GM23338 (cell line): ENCODE results near the gene KRTAP4-12. TPM values are rescaled to one million over a fixed set of nuclear protein-coding genes. Genes with fewer than 3 reads are reported as not detected.
"Not testable (repeated sequence)": the region's sequence is repeated elsewhere in the genome, so short reads cannot be mapped to it uniquely, and the experiment has no call there.

ENCODE experiments used
- ATAC-seq: fragments of 200-7000 bp; cut with Tn5 transposase; 3 replicates; pipeline ENCODE4 v1.9.1; 2020
- DNase-seq: peaks from one replicate; pipeline ENCODE4 v3.0.0-alpha.2; 2015; ENCODE audit warnings: low spot score
- H2AFZ ChIP-seq: fragments of 200-600 bp; sonication (generic); 2 replicates; pipeline ENCODE4 v1.8.0; 2016; ENCODE audit warnings: antibody characterized with exemption, mild to moderate bottlenecking, moderate library complexity
- H3F3A ChIP-seq: fragments of 200-600 bp; sonication (generic); replicated peaks from 2 replicates; pipeline ENCODE4 v1.8.0; 2017; ENCODE audit warnings: antibody characterized with exemption, mixed run types, low read depth
- H3K27ac ChIP-seq: fragments of 200-600 bp; sonication (generic); 2 replicates; pipeline ENCODE4 v1.6.1; 2016; ENCODE audit warnings: low read depth
- H3K27me3 ChIP-seq: fragments of 200-600 bp; sonication (generic); 2 replicates; pipeline ENCODE4 v1.8.0; 2016; ENCODE audit warnings: mild to moderate bottlenecking, mixed run types, moderate library complexity; ENCODE audit not compliant: insufficient read depth
- H3K36me3 ChIP-seq: fragments of 200-600 bp; sonication (generic); 2 replicates; pipeline ENCODE4 v1.8.0; 2016; ENCODE audit warnings: mild to moderate bottlenecking; ENCODE audit not compliant: insufficient read depth
- H3K4me1 ChIP-seq: fragments of 200-600 bp; sonication (generic); 2 replicates; pipeline ENCODE4 v1.8.0; 2016; ENCODE audit warnings: mild to moderate bottlenecking, moderate library complexity; ENCODE audit not compliant: insufficient read depth
- H3K4me2 ChIP-seq: fragments of 200-600 bp; sonication (generic); 2 replicates; pipeline ENCODE4 v1.7.1; 2017; ENCODE audit warnings: mixed run types
- H3K4me3 ChIP-seq: fragments of 200-600 bp; sonication (generic); 2 replicates; pipeline ENCODE4 v1.6.1; 2016; ENCODE audit warnings: mixed run types
- H3K79me2 ChIP-seq: fragments of 200-600 bp; sonication (generic); replicated peaks from 2 replicates; pipeline ENCODE4 v1.8.0; 2017; ENCODE audit warnings: mild to moderate bottlenecking; ENCODE audit not compliant: insufficient read depth
- H3K9me2 ChIP-seq: fragments of 200-600 bp; sonication (generic); 2 replicates; pipeline ENCODE4 v1.8.0; 2017; ENCODE audit not compliant: insufficient read depth
- H4K20me1 ChIP-seq: fragments of 200-600 bp; sonication (generic); replicated peaks from 2 replicates; pipeline ENCODE4 v1.8.0; 2017; ENCODE audit warnings: mild to moderate bottlenecking; ENCODE audit not compliant: insufficient read depth
- H3K27ac Mint-ChIP-seq: 2 replicates; pipeline ENCODE4 v1.8.0; 2020; ENCODE audit warnings: inconsistent platforms, mild to moderate bottlenecking, moderate library complexity, mixed read lengths
- H3K27me3 Mint-ChIP-seq: 3 replicates; pipeline ENCODE4 v1.8.0; 2022; ENCODE audit warnings: low read depth, mild to moderate bottlenecking, moderate library complexity, mixed read lengths, inconsistent platforms; ENCODE audit not compliant: insufficient read depth, poor library complexity
- H3K36me3 Mint-ChIP-seq: 3 replicates; pipeline ENCODE4 v1.8.0; 2021; ENCODE audit warnings: low read depth, mild to moderate bottlenecking, inconsistent platforms, moderate library complexity, mixed read lengths
- H3K4me1 Mint-ChIP-seq: 3 replicates; pipeline ENCODE4 v1.8.0; 2020; ENCODE audit warnings: mild to moderate bottlenecking, inconsistent platforms, mixed read lengths
- H3K4me3 Mint-ChIP-seq: 3 replicates; pipeline ENCODE4 v1.8.0; 2021; ENCODE audit warnings: moderate library complexity, mild to moderate bottlenecking, inconsistent platforms, mixed read lengths
- H3K9me3 Mint-ChIP-seq: 3 replicates; pipeline ENCODE4 v1.8.0; 2020; ENCODE audit warnings: moderate library complexity, mild to moderate bottlenecking, inconsistent platforms, mixed read lengths
- EZH2phosphoT487 ChIP-seq: fragments of 200-600 bp; sonication (generic); IDR thresholded peaks from one replicate; pipeline ENCODE4 v1.8.1; 2018; ENCODE audit warnings: antibody characterized with exemption; ENCODE audit not compliant: unreplicated experiment
- JUNB ChIP-seq: IDR thresholded peaks from one replicate; pipeline ENCODE4 v1.6.1; 2016; ENCODE audit warnings: antibody characterized with exemption; ENCODE audit not compliant: unreplicated experiment
- NANOG ChIP-seq: IDR thresholded peaks from 2 replicates; pipeline ENCODE4 v1.6.1; 2016; ENCODE audit warnings: antibody characterized with exemption, borderline replicate concordance
- POLR2AphosphoS5 ChIP-seq: IDR thresholded peaks from 2 replicates; pipeline ENCODE4 v1.6.1; 2016; ENCODE audit warnings: antibody characterized with exemption, low read depth
- REST ChIP-seq: IDR thresholded peaks from one replicate; pipeline ENCODE4 v1.6.1; 2018; ENCODE audit warnings: antibody characterized with exemption; ENCODE audit not compliant: unreplicated experiment
- ZNF331 ChIP-seq: fragments of 250-450 bp; sonication (Bioruptor Pico); IDR thresholded peaks from 2 replicates; pipeline ENCODE4 v1.5.0; 2020; ENCODE audit warnings: low read depth, mild to moderate bottlenecking, moderate library complexity
- ZNF462 ChIP-seq: fragments of 250-450 bp; sonication (Bioruptor Pico); IDR thresholded peaks from 2 replicates; pipeline ENCODE4 v1.5.0; 2020; ENCODE audit warnings: mild to moderate bottlenecking, moderate library complexity
- polyA plus RNA-seq: library from polyadenylated mRNA; unstranded; fragments of >200 nt; fragmentation: Nextera tagmentation; extraction: Ambion mirVana; gene quantifications from 2 replicates; pipeline ENCODE4 v1.2.1, GENCODE V29; 2016
- total RNA-seq: library from RNA; depleted of rRNA; stranded (reverse); fragments of >200 nt; shearing (Covaris generic); gene quantifications from 2 replicates; pipeline ENCODE4 v1.2.3, GENCODE V29; 2014

The KRTAP4-12 gene
- total and polyA plus RNA-seq, 2 experiments from 2014 or later, result not detected

DNA sequence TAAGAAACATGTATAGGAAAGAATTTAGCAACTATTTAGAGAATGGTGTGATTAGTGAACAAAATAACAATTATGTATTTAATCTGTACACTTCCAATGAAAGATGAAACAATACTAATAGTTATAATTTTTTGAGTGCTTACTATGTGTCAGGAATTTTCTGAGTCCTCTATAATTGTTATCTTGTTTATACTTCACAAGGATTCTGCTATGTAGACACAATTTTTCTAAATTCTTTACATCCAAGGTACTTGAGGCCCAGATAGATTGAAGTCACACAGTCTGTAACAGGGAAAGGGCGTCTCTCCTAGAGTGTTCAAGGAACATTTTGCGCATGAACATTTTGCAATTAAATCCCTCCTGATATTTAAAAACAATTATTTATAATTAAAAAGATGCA lies 1.1 kb upstream of the KRTAP4-12 start:
- TF ChIP-seq EZH2phosphoT487 (no peak), ZNF331 (no peak), NANOG (no peak), POLR2AphosphoS5 (no peak)
- Histone ChIP-seq H3K4me2 (no peak overlapping the region), H3K9me2 (no peaks in the 10 kb centered on the region), H3K36me3 (no peaks in the 10 kb centered on the region; the same call in 1 of the 2 replicates), H4K20me1 (no peaks in the 10 kb centered on the region), H3K4me1 (no peaks in the 10 kb centered on the region), H3F3A (no peaks in the 10 kb centered on the region), H3K27me3 (no peaks in the 10 kb centered on the region), H2AFZ (no peak overlapping the region), H3K4me3 (no peak overlapping the region), H3K27ac (no peak overlapping the region), H3K79me2 (no peaks in the 10 kb centered on the region)
- DNase-seq, result no peak
- Mint-ChIP-seq H3K4me3 (no peak overlapping the region), H3K9me3 (no peaks in the 10 kb centered on the region; the same call in 2 of the 3 replicates), H3K4me1 (peaks cover 9% of the 10 kb centered on the region), H3K27ac (no peak overlapping the region), H3K27me3 (peaks cover 5% of the 10 kb centered on the region), H3K36me3 (no peaks in the 10 kb centered on the region)
- ATAC-seq, result no peak

DNA sequence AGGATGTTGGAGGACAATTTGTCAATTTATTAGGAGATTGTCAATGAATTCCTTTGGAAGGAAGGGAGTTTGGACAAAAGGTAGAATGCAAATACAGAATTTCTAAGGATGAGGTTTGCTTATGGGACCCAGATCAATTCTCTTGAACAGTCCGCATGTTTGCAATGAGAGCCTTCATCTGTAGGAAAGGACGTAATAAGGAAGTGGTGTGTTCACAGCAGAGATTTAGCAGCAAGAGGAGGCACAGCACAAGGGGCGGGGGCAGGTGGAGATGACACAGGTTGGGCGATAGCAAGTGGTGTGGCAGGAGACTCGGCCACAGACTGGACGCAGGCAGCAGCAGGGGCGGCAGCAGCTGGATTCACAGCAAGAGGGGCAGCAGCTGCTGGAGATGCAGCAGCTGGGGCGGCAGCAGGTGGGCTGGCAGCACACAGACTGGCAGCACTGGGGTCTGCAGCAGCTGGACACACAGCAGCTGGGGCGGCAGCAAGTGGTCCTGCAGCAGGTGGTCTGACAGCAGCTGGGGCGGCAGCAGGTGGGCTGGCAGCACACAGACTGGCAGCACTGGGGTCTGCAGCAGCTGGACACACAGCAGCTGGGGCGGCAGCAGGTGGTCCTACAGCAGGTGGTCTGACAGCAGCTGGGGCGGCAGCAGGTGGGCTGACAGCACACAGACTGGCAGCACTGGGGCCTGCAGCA lies 541 bp downstream of the KRTAP4-12 start:
- not testable (repeated sequence) for H3K27me3 Mint-ChIP-seq, H4K20me1 ChIP-seq, H3K27ac Mint-ChIP-seq, H3K4me1 ChIP-seq, H3K4me2 ChIP-seq, H3K9me3 Mint-ChIP-seq, H3F3A ChIP-seq, H3K27ac ChIP-seq, H3K79me2 ChIP-seq, H3K27me3 ChIP-seq, H3K36me3 ChIP-seq, H3K36me3 Mint-ChIP-seq, H3K9me2 ChIP-seq, H2AFZ ChIP-seq, ATAC-seq, H3K4me3 ChIP-seq, H3K4me3 Mint-ChIP-seq, DNase-seq
- peaks cover 12% of the 10 kb centered on the region for H3K4me1 Mint-ChIP-seq

DNA sequence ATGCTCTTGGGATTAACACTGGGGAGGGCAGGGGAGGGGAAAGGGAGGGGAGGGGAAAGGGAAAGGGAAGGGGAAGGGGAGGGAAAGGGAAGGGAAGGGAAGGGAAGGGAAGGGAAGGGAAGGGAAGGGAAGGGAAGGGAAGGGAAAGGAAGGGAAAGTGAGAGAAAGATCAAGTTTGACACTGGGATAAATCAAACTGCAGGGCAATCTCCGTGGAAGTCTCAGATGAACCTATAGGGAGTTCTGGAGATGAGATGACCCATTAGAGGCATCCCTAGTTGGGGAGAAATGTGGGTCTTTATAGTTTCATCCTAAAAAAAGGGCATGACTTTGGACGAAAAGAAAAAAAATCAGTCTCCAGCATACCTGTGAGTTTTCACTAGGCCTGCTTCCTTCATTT lies 2.2 kb downstream of the KRTAP4-12 start:
- H3K27me3 ChIP-seq, result no peaks in the 10 kb centered on the region
- H3K79me2 ChIP-seq, result no peaks in the 10 kb centered on the region
- Mint-ChIP-seq H3K4me3 (no peak overlapping the region), H3K4me1 (peaks cover 20% of the 10 kb centered on the region), H3K9me3 (no peaks in the 10 kb centered on the region; the same call in 1 of the 3 replicates), H3K36me3 (no peaks in the 10 kb centered on the region; the same call in 2 of the 3 replicates), H3K27ac (no peak overlapping the region), H3K27me3 (peaks cover 6% of the 10 kb centered on the region)
- no peak for DNase-seq
- H3K27ac ChIP-seq, result no peak overlapping the region
- no peaks in the 10 kb centered on the region for H3K4me1 ChIP-seq
- no peaks in the 10 kb centered on the region for H3F3A ChIP-seq
- H3K9me2 ChIP-seq, result no peaks in the 10 kb centered on the region
- ATAC-seq, result no peak
- no peak overlapping the region for H3K4me2 ChIP-seq
- no peaks in the 10 kb centered on the region; the same call in 1 of the 2 replicates for H3K36me3 ChIP-seq
- no peaks in the 10 kb centered on the region for H4K20me1 ChIP-seq
- H3K4me3 ChIP-seq, result no peak overlapping the region
- no peak overlapping the region for H2AFZ ChIP-seq
- TF ChIP-seq REST, result no peak
- no peak for TF ChIP-seq ZNF331
- TF ChIP-seq POLR2AphosphoS5, result no peak
- TF ChIP-seq JUNB, result no peak
- TF ChIP-seq ZNF462 (CRISPR knock-in tag), result no peak
